DOHH2 (cell line): Measurements from ENCODE around the gene GPATCH4.

Source experiments
- H3F3A ChIP-seq: fragments of 200-600 bp; sonication (generic), shearing (Covaris generic); 2 replicates; pipeline ENCODE4 v1.6.0; 2016; ENCODE audit warnings: antibody characterized with exemption, mild to moderate bottlenecking; ENCODE audit not compliant: control insufficient read depth, insufficient read depth
- H3K27ac ChIP-seq: fragments of 200-600 bp; sonication (generic); 2 replicates; pipeline ENCODE4 v1.5.1; 2014; ENCODE audit warnings: low read depth, mild to moderate bottlenecking, low read length, moderate library complexity
- H3K27me3 ChIP-seq: fragments of 200-600 bp; sonication (generic); 2 replicates; pipeline ENCODE4 v1.6.1; 2014; ENCODE audit warnings: mild to moderate bottlenecking, low read length, mixed read lengths; ENCODE audit not compliant: control insufficient read depth
- H3K36me3 ChIP-seq: fragments of 200-600 bp; sonication (generic); 2 replicates; pipeline ENCODE4 v1.6.1; 2014; ENCODE audit warnings: mild to moderate bottlenecking, low read length, moderate library complexity, mixed read lengths; ENCODE audit not compliant: control insufficient read depth
- H3K4me1 ChIP-seq: fragments of 200-600 bp; sonication (generic); 2 replicates; pipeline ENCODE4 v1.6.1; 2014; ENCODE audit warnings: mild to moderate bottlenecking, low read length, mixed read lengths; ENCODE audit not compliant: control insufficient read depth
- H3K4me2 ChIP-seq: fragments of 200-600 bp; sonication (generic); 2 replicates; pipeline ENCODE4 v1.6.0; 2014; ENCODE audit warnings: mild to moderate bottlenecking, low read length, moderate library complexity
- H3K4me3 ChIP-seq: fragments of 200-600 bp; sonication (generic); 2 replicates; pipeline ENCODE4 v1.5.1; 2014; ENCODE audit warnings: mild to moderate bottlenecking, low read length, mixed read lengths
- H3K79me2 ChIP-seq: fragments of 200-600 bp; sonication (generic); 2 replicates; pipeline ENCODE4 v1.6.1; 2014; ENCODE audit warnings: mild to moderate bottlenecking, low read length, mixed read lengths; ENCODE audit not compliant: control insufficient read depth
- H3K9me2 ChIP-seq: fragments of 200-600 bp; sonication (generic); replicated peaks from 2 replicates; pipeline ENCODE4 v1.6.1; 2014; ENCODE audit warnings: mild to moderate bottlenecking, low read length, mixed read lengths; ENCODE audit not compliant: control insufficient read depth
- H3K9me3 ChIP-seq: fragments of 200-600 bp; sonication (generic); 2 replicates; pipeline ENCODE4 v1.6.1; 2014; ENCODE audit warnings: antibody characterized with exemption, low read length, mixed read lengths; ENCODE audit not compliant: control insufficient read depth, insufficient read depth
- H4K20me1 ChIP-seq: fragments of 200-600 bp; sonication (generic); 2 replicates; pipeline ENCODE4 v1.6.0; 2014; ENCODE audit warnings: low read depth, mild to moderate bottlenecking, antibody characterized with exemption, low read length, moderate library complexity; ENCODE audit not compliant: control insufficient read depth, insufficient read depth
- CTCF ChIP-seq: fragments of 200-600 bp; sonication (generic); IDR thresholded peaks from one replicate; pipeline ENCODE4 v1.5.1; 2014; ENCODE audit warnings: antibody characterized with exemption, mild to moderate bottlenecking, low read depth, low read length; ENCODE audit not compliant: poor library complexity, severe bottlenecking
- EZH2phosphoT487 ChIP-seq: fragments of 200-600 bp; sonication (generic); IDR thresholded peaks from 2 replicates; pipeline ENCODE4 v1.6.1; 2017; ENCODE audit warnings: borderline replicate concordance, mild to moderate bottlenecking, antibody characterized with exemption, low read length, moderate library complexity, mixed read lengths

The GPATCH4 gene

GRCh38 chr1:156601122-156601830, at the start of gene GPATCH4:
TSS of gene GPATCH4 (minus strand) at chr1:156601479.
- H3K4me1 ChIP-seq = peaks cover 34% of the 10 kb centered on the region
- no peaks in the 10 kb centered on the region for H3K27me3 ChIP-seq
- H4K20me1 ChIP-seq = no peaks in the 10 kb centered on the region
- H3F3A ChIP-seq = peaks cover 12% of the 10 kb centered on the region
- peaks cover 49% of the 10 kb centered on the region for H3K79me2 ChIP-seq
- TF ChIP-seq CTCF (no peak), EZH2phosphoT487 (no peak)
- peaks cover 45% of the 10 kb centered on the region for H3K36me3 ChIP-seq
- peak within 1 kb of the TSS; percentile 80 for H3K27ac ChIP-seq
- H3K4me3 ChIP-seq = peak within 1 kb of the TSS; percentile 97
- peak within 1 kb of the TSS; percentile 86 for H3K4me2 ChIP-seq
- no peaks in the 10 kb centered on the region for H3K9me2 ChIP-seq
- no peaks in the 10 kb centered on the region for H3K9me3 ChIP-seq

- Histone ChIP-seq H3K4me1 (peaks cover 2% of the 10 kb centered on the region), H4K20me1 (0 out of 2 replicates have a peak, but pooled peaks cover 2% of the 10 kb centered on the region), H3K9me2 (no peaks in the 10 kb centered on the region), H3K79me2 (no peaks in the 10 kb centered on the region), H3K27me3 (peaks cover 50% of the 10 kb centered on the region), H3K4me3 (no peak overlapping the region), H3K4me2 (no peak overlapping the region), H3K36me3 (no peaks in the 10 kb centered on the region), H3F3A (no peaks in the 10 kb centered on the region), H3K9me3 (no peaks in the 10 kb centered on the region), H3K27ac (no peak overlapping the region)
- no peak for TF ChIP-seq EZH2phosphoT487
- TF ChIP-seq CTCF = no peak
Observed at GRCh38 chr1:156648951-156649350, 47.7 kb upstream of the GPATCH4 start.

- Histone ChIP-seq H3K9me3 (no peaks in the 10 kb centered on the region), H3K4me1 (peaks cover 6% of the 10 kb centered on the region), H3K9me2 (no peaks in the 10 kb centered on the region), H3K4me2 (no peak overlapping the region), H3K36me3 (no peaks in the 10 kb centered on the region), H3K4me3 (no peak overlapping the region), H3K79me2 (no peaks in the 10 kb centered on the region), H3K27ac (no peak overlapping the region), H4K20me1 (0 out of 2 replicates have a peak, but pooled peaks cover 2% of the 10 kb centered on the region), H3F3A (no peaks in the 10 kb centered on the region), H3K27me3 (peaks cover 50% of the 10 kb centered on the region)
- TF ChIP-seq EZH2phosphoT487 = no peak
- no peak for TF ChIP-seq CTCF
Observed at GRCh38 chr1:156648496-156648895, 47.2 kb upstream of the GPATCH4 start.
